Putamen (tissue), 1 donor: Measurements from ENCODE around the gene BEST4.
"Not testable (repeated sequence)": the region's sequence is repeated elsewhere in the genome, so short reads cannot be mapped to it uniquely, and the experiment has no call there.

ENCODE experiments used
- DNase-seq: peaks from one replicate; pipeline ENCODE4 v3.0.0-alpha.2; 2016; ENCODE audit warnings: low spot score

The BEST4 gene

DNA sequence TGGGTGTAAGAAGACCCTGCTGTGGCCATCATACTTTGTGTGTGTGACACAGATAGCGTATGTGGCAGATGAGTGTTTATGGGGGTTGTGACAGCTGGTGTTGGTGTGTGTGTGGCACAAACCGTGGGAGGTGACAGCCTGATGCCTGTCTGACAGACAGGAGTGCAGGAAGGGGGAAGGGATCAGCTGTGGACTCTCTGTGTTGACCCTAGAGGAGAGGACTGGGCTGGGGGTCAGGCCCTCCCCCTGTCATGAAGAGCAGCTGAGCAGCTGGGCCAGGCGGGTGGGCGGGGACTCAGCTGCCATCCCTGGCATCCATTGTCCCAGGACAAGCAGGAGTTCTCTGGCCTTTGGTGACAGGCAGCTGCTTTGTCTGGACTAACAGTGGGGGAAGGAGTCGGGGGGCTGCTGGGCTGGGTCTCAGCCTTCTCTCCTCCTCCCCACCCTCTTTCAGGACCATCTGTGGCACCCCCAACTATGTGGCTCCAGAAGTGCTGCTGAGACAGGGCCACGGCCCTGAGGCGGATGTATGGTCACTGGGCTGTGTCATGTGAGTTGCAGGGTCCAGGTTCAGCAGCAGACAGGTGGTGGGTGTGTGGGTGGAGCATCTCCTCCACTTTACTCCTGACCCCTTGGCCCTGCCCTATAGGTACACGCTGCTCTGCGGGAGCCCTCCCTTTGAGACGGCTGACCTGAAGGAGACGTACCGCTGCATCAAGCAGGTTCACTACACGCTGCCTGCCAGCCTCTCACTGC is 14.5 kb upstream of the BEST4 start:
- DNase-seq, result no peak

DNA sequence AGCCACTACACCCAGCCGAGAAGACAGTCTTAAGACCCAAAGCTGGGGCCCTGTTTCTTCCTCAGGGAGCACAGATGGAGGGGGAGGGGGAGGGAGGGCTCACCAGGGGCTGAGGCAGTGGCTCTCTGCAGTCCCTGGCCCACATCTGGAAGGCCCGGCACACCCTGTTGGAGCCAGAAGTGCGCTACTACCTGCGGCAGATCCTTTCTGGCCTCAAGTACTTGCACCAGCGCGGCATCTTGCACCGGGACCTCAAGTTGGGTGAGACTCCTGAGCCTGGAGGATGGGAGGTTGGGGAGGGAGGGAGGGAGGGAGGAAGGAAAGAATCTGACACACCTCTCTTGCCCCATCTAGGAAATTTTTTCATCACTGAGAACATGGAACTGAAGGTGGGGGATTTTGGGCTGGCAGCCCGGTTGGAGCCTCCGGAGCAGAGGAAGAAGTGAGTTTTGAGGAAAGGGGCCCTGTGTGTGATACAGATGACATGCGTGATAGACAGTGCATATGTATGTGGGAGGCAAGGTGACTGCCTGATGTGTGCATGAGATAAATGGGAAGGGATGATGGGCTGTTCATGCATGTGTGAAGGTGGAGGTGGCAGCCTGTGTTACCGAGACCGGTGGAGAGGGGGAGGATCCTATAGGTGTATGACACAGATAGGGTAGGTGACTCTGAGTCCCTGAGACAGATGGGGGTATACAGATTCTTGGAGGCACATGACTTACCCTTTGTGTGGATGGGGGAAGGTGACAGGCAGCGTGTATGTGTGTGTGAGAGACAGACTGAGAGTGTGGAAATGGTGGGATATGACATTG is 13.7 kb upstream of the BEST4 start:
- peak; percentile 61 for DNase-seq

DNA sequence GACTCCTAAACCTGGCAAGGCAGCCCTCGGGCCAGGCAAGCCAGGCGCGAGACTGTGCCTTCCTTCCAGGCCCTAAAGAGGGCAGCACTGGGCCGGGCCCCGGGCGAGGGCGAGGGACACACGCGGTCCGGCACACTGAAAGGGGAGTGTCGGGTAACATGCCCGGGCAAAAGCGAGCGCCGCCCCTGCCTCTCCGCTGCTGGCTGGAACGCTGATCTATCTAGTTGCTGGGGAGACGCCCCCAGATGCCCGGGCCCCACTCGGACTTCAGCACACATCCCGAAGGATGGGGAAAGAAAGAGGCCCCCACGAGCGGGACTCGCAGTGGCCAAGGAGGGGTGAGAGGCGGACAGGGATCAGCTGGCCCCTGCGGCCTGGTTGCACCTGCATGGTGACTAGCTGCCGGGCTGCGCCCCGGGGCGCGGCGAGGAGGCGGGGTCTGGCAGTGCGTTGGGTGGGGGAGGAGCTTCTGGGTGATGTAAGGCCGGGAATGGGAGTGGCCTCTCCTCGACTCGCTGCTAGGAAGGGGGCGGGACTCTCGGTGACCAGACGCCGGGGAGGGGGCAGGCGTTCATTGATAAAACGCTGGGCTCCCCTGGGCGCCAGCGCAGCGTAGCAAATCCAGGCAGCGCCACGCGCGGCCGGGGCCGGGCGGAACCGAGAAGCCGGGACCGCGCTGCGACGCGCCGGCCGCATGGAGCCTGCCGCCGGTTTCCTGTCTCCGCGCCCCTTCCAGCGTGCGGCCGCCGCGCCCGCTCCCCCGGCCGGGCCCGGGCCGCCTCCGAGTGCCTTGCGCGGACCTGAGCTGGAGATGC is 12.0 kb upstream of the BEST4 start, which contains the start of gene PLK3:
Gene PLK3, plus strand, starts transcription at position 608 of the 815 bp plus-strand sequence. Its CDS starts 87 bp downstream, at position 695.
- DNase-seq, result peak; percentile 98

DNA sequence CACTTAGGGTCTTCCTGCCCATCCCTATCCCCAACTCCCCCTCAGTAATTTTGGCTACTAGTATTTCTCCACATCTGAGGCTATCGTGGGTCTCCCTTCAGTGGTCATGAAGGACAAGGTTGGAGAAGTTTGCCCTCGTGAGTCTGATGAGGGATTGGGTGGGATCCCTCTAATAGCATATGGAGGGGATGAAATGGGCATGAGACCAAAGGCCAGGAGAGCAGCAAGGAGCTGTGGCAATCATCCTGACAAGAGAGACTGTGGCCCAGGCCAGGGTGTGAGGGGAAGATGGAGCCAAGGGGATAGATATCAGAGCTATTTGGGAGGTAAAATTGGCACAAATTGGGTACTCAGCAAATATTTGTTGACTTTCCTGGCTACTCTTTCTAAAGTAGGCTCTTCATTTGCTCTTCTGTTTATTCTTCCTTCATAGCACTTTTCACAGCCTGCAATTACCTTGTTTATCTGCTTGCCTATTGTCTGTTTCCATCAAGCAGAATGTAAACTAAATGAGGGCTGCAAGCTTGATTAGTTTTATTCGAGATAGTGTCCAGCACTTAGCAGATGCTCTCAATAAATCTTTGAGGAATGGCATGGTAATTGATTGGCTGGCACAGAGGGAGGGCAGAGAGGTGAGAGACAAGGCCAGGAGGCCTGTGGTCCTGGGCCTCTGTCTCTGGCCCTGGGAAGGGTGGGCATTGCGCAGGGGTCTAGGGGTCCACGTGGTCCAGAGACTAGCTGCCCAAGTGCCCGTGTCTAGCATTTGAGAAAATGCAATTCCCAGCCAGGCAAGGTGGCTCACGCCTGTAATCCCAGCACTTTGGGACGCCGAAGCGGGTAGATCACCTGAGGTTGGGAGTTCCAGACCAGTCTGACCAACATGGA is 10.8 kb upstream of the BEST4 start:
- DNase-seq, result no peak

DNA sequence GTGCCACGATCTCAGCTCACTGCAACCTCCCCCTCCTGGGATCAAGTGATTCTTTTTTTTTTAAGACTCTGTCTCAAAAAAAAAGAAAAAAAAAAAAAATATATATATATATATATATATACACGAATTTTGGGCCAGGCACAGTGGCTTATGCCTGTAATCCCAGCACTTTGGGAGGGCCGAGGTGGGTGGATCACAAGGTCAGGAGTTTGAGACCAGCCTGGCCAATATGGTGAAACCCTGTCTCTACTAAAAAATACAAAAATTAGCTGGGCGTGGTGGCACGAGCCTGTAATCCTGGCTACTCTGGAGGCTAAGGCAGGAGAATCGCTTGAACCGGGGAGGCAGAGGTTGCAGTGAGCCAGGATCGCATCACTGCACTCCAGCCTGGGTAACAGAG is 9.9 kb upstream of the BEST4 start:
- DNase-seq, result not testable (repeated sequence)

DNA sequence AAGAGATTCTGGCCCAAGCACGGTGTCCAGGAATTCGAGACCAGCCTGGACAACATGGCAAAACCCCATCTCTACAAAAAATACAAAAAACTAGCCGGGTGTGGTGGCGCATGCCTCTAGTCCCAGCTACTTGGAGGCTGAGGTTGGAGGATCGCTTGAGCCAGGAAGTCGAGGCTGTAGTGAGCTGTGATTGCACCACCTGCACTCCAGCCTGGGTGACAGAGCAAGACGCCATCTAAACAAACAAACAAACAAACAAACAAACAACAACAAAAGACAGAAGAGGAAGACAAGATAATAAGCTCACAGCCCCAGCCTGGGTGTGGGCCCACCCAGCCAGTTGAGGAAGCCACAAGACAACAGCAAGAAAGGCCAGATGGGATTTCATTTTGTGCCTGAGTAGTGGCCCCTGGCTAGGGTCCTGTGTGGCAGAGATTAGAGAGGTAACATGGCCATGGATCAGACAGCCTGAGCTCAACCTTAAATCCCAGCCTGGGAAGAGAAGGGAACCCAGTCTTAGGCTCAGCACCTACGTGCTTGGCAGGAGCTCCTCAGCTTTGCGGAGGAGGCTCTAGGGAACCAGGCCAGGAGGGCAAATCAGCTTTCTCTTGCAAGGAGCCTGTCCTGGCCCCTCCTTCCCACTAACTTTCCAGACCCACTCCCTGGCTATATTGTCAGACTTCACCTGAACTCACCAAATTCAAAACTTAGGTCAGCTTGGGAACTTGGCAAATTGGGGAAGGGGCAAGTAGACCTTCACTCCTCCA is 4.9 kb upstream of the BEST4 start:
- no peak for DNase-seq

DNA sequence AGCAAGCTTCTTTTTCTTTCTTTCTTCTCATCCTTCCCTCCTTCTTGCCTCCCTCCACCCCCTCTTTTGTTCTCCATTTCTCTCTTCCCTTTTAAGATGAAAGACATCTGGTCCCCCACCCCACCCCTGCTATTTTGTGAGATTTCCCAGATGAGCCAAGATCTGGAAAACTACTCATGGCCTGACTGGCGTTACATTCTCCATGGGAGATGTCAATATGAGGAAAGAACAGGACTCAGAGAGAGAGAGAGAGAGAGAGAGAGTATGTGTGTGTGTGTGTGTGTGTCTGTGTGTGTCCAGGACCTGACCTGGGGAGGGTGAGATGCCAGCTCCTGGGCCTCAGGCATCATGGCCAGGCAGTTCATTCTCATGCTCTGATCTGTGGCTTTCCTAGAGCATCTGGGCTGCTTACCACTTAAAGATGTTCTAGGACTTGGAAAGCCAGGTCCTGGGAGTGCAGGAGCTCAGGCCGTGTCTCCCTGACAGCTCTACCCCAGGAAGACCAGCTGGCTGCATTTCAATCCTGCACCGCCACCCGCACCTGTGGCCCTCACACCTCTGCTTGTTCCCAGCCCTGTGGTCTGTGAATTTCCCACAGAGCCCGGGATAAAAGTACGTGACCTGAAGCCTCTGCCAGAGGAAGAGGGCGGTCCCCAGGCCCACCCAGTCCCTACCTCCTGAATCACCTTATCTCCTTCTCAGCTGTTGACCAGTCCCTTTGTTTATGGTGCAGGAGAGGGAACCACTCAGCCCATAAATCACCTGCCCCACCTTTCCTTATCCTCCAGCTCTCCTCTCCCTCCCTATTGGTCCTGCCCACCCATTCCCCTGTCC is 3.2 kb upstream of the BEST4 start:
- DNase-seq, result no peak

DNA sequence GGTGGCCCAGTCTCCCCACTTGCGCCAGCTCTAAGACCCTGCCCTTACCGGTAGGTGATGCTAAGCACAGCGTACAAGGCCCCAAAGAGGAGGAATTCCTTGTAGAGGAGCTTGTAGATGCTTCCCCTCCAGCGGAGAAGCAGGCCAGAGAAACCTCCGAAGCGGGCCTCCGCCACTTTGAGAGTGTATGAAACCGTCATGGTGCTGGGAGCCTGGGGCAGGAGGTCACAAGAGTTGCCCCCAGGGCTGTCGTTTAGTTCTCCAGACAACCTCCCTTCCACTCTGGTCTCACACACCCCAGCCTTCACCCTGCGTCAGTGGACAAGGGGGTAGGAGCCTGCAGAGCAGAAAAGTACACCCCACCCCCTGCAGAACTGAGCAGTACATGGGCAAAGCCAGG is 464 bp downstream of the BEST4 start:
- DNase-seq, result no peak

DNA sequence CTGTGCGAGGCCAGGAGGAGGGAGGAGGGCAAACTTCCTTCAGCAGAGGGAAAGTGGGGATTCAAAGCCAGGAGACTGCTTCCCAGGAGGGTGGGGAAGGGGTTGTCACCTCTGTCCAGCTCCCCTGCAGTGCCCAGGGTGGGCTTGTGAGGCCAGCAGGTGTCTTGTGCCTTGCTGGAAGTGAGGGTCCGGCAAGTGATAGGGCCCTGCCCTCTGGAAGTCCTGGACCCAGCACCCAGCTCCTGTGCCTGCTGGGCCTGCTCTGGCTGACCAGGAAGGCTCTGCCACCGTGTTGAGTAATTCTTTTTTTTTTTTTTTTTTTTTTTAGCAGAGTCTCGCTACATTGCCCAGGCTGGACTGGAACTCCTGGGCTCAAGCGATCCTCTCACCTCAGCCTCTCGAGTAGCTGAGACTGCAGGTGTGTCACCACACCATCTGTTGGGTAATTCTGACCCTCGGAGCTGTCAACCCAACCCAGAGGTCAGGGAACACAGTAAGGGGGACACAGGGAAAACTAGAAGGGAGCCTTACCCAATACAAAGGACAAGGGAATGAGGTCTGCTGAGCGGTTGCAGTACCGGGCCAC is 1.0 kb downstream of the BEST4 start:
- no peak for DNase-seq

DNA sequence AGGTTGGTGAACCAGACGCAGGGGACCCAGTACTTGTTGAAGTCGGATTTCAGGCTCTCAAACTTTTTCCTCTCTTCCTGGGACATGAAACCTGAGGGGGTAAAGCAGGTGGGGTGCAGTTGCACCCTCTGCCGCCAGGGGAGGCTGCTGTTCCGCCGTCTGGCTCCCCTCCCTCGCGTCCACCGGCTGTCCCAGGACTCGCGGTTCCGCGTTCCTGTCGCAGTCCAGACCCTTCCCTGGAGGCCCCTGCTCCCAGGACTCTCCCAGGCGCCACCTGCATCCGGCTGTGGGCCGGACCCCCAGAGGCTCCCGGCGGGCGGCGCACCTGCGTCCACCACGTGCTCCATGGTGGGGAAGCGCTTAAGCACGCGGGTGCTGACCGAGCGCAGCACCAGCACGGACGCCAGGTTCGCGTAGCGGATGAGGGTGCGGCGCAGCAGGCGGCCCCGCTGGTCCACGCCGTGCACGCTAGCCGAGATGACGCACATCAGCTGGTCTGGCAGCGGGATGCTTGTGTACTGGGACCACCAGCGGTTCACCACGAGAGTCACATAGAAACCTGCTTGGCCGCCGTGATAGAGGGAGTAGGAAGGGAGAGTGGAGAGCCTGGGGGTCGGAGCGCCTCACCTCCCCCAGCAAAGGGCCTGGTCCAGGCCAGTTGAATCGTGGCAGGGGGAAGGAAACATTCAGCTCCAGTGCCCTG is 1.7 kb downstream of the BEST4 start:
- DNase-seq, result no peak

DNA sequence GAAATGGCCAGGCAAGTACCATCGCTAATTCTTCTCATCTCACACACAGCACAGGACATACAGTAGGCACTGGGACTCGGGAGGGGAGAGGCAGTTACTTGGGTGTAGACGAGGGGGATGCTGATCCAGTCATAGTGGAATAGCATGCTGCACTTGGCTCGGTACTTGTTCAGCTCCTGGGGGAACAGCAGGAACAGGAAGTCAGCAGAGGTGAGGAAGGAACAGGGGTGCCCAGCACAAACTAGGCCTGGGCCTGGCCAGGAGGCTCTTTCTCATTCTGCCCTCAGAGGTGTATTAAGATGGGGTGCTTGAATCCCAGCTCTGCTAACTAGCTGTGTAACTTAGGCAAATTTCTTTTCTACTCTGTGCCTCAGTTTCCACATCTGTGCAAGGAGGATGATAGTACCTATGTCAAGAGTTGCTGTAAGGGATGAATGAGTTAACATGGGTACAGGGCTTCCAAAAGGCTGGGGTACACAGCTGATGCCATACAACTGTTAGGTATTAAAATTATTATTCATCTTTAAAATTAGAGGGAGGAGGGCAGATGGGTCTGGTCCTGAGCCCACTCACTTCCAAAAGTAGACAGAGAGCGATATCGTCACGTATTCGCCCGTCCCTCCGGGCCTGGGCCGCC is 2.4 kb downstream of the BEST4 start:
- DNase-seq, result no peak

DNA sequence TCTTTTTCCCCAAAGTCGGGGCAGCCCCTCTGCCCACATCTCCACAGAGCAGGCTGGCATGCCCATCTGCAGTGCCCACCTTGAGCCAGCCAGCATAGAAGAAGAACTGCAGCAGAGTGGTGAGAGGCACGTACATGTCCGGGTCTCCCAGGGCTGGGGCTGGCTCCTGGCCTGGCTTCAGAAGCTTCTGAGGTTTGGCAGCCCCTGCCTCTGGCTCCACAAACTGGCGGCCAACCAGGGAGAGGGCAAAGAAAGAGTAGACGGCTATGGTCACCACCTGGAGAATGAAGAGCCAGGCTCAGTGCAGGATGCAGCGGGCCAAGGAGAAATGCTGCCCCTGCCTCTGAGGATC is 3.0 kb downstream of the BEST4 start:
- DNase-seq, result no peak

DNA sequence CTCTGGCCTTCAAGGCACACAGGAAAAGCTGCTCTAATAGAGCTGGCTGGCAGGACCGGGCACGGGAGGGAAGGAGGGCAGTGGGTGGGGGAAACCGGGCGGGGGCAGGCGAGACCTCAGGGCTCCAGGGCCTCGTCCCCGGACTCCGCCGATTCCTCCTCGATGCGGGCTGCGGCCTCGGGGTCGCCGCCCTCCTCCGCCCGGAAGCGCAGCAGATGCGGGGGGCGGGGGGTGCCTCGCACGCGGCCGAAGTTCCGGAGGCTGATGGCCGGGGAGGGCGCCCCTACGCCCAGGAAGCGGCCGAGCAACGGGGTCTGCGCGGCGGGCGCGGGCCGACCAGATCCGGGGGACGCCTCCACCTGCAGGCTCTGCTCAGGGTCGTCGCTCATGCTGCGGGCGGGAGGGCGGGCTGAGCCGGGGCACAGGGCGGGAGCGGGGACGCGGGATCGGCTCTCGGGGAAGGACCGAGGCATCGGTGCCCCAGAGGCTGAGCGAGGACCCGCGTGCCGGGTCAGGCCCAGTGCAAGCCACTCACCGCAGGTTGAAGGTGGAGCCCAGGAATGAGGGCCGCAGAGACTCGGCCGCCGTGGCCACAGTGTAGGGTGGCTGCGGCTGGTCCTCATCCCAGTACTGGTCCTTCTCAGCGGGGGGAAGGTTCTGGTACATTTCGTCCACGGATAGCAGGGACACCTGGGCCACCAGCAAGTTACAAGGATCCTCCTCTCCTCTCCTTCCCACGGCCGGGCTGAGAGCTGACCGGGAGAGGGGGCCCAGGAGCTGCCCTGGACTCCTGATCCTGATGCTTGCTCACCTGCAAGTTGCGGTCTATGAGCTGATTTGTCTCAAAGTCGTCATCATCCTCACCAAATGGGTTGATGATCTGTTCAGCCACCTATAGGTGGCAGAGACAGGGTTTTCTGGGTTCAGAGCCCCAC is 3.6 kb downstream of the BEST4 start:
- DNase-seq, result no peak

DNA sequence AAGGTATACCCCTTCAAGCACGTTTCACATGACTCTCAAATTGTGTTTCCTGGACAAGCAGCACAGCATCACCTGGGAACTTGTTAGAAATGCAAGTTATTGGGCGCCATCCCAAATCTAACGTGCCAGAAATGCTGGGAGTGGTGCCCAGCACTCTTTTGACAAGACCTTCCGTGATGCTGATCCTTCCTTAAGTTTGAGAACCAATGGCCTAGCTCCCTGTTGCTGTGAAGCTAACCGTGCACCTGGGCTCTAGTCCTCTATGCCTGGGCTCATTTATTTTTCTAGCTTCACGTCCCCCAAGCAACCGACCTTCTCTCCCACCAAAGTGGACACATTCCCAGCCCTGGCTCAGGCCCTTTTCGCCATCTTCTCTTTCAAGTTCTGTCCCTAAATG is 4.3 kb downstream of the BEST4 start:
- no peak for DNase-seq

DNA sequence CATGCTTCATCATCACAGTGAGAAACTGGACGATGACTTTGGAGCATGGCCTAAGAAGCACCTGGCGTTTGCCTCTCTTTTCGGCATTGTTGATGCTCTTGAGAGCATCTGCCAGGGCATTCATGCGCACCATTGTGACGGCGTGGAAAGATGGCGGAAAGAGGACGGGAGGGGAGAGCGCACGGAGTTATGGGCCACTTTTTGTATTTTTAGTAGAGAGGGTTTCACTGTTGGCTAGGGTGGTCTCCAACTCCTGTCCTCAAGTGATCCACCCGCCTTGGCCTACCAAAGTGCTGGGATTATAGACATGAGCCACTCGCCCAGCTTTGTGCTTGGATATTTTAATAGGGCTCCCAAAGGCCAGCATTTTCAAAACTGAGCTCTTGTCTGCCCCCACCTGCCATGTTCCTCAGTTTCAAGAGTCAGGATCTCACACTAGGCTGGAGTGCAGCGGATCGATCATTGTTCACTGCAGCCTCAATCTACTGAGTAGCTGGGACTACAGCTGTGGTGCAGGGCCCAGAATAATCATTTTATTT is 7.3 kb downstream of the BEST4 start:
- no peak for DNase-seq

DNA sequence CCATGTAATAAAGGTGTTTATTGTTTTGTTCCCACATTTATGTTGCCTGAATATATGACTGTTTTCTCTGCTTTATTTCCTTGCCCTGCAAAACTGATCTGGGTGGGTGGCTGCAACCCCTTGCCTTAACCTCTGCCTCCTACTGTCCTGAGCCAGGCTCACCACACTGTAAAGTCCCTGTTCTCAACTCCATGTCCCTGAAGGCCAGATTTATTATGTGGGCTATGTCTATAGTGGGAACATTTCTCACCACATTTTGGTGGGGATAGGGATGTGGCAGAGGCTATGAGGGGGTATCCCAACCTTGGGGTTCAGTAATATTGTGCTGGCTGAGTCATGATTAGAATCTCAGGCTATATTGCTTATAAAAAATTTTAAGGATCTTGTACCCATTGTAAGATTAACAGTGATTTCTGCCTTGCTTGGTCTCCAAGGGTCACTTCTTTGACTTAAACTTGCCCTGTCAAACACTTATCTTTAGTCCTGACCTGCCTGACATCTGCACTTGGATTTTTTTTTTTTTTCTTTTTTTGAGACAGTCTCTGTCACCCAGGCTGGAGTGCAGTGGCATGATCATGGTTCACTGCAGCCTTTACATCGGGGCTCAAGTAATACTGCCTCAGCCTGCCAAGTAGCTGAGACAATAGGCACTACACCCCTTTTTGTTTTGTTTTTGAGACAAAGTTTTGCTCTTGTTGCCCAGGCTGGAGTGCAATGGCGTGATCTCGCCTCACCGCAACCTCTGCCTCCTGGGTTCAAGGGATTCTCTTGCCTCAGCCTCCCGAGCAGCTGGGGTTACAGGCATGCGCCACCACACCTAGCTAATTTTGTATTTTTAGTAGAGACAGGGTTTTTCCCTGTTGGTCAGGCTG is 9.0 kb downstream of the BEST4 start:
- no peak for DNase-seq
